Measurements from ENCODE around the gene FXR1.

DNA sequence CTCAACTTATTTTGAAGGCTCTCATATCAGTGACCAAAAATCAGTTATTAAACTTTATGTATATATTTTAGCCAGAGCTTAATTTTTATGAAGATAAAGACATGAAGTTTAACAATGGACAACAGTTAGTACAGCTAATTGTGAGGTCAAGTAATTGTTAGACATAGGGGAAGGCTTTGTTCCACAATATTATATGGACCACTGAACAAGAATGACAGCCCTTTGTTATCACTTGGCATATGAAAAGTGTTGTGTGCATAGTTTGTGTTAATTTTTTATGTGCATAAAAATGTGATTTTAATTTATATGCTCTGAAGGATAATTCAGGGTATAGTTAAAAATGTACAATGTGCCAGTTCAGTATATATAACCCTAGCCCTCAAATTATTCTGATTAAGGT is 65.0 kb downstream of the FXR1 start:
- TF ChIP-seq POLR2AphosphoS5 (IDR thresholded peaks at IDR 0.05; ENCODE audit: borderline replicate concordance, low read depth, low read length) = no peak
- no peak for TF ChIP-seq EZH2 (IDR thresholded peaks at IDR 0.05)
- no peak for TF ChIP-seq FOXP2 (optimal IDR thresholded peaks at IDR 0.05; ENCODE audit: control extremely low read depth, extremely low read length, insufficient read depth)
